ENCODE results near the gene TSSK3. TPM values are rescaled to one million over a fixed set of nuclear protein-coding genes. Genes with fewer than 3 reads are reported as not detected.
"Not testable (repeated sequence)": the region's sequence is repeated elsewhere in the genome, so short reads cannot be mapped to it uniquely, and the experiment has no call there.

TSSK3 gene
- total and polyA plus RNA-seq, 2 donors, result 0.28 to 2.6 TPM

DNA sequence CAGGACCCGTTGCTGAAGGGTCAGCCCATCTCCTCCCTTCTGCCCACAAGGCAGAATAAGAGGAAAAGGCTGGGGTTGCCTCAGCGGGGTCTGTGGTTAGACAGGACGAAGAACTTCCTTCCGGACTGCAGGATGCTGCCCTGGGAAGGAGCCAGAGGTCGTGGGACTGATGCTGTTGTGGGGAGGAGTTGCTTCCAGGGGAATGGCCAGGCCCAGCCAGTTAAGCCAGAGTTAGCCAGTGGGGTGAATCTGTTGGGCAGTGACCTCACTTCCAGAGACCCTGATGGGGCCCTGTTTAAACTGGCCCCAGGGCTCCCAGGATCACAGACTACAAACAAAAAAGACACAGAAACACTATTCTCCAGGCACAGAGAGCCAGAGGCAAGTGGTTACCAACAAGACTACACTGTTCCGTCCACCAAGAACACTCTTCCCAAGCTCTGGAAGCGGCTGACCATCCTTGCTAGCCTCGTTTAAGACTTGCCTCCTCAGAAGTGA lies 13.1 kb upstream of the TSSK3 start:
- Histone ChIP-seq H3K27ac (ENCODE audit: low read depth in 1 of 2, low read length in 1 of 2) (no peak overlapping the region), H3K4me1 (ENCODE audit: control insufficient read depth in 2 of 2, insufficient read depth in 2 of 2, low read length in 2 of 2) (peaks cover 9 to 42% of the 10 kb centered on the region in 2 donors), H3K27me3 (ENCODE audit: control insufficient read depth in 2 of 2, insufficient read depth in 1 of 2, low read length in 1 of 2) (peaks cover 0 to 6% of the 10 kb centered on the region in 2 donors), H3K9me3 (ENCODE audit: control insufficient read depth in 2 of 2, insufficient read depth in 1 of 2, low read length in 1 of 2) (peaks cover 0 to 8% of the 10 kb centered on the region in 2 donors), H3K4me3 (ENCODE audit: low read length in 2 of 2) (no peak overlapping the region), H3K36me3 (ENCODE audit: control insufficient read depth in 2 of 2, insufficient read depth in 2 of 2, low read length in 1 of 2) (peaks cover 0 to 2% of the 10 kb centered on the region in 2 donors)
- WGBS, result 44% methylated on average over 8 of the region's 8 CpGs
- no peak for DNase-seq (ENCODE audit: low read depth in 6 of 9, low spot score in 9 of 9)

GRCh38 chr1:32350785-32351398 lies 11.4 kb upstream of the TSSK3 start:
- DNase-seq (ENCODE audit: low read depth in 6 of 9, low spot score in 9 of 9), result no peak
- Histone ChIP-seq H3K36me3 (ENCODE audit: control insufficient read depth in 2 of 2, insufficient read depth in 2 of 2, low read length in 1 of 2) (peaks cover 2 to 5% of the 10 kb centered on the region in 2 donors), H3K4me3 (ENCODE audit: low read length in 2 of 2) (peak overlapping the region; percentile 61 to 85)

GRCh38 chr1:32351399-32352238 lies 10.7 kb upstream of the TSSK3 start:
- 7% methylated on average over 75 of the region's 75 CpGs for WGBS
- Histone ChIP-seq H3K36me3 (ENCODE audit: control insufficient read depth in 2 of 2, insufficient read depth in 2 of 2, low read length in 1 of 2) (peaks cover 2 to 5% of the 10 kb centered on the region in 2 donors), H3K9me3 (ENCODE audit: control insufficient read depth in 2 of 2, insufficient read depth in 1 of 2, low read length in 1 of 2) (peaks cover 0 to 8% of the 10 kb centered on the region in 2 donors), H3K4me1 (ENCODE audit: control insufficient read depth in 2 of 2, insufficient read depth in 2 of 2, low read length in 2 of 2) (peaks cover 9 to 38% of the 10 kb centered on the region in 2 donors), H3K4me3 (ENCODE audit: low read length in 2 of 2) (peak overlapping the region; percentile 61 to 85), H3K27ac (ENCODE audit: low read depth in 1 of 2, low read length in 1 of 2) (peak overlapping the region; percentile 76 to 91), H3K27me3 (ENCODE audit: control insufficient read depth in 2 of 2, insufficient read depth in 1 of 2, low read length in 1 of 2) (peaks cover 0 to 3% of the 10 kb centered on the region in 2 donors)
- DNase-seq (ENCODE audit: low read depth in 6 of 9, low spot score in 9 of 9), result peak; percentile 74 to 97 (median 92)

More at GRCh38 chr1:32350785-32351398, 11.4 kb upstream of the TSSK3 start:
- Histone ChIP-seq H3K27me3 (ENCODE audit: control insufficient read depth in 2 of 2, insufficient read depth in 1 of 2, low read length in 1 of 2) (peaks cover 0 to 6% of the 10 kb centered on the region in 2 donors), H3K9me3 (ENCODE audit: control insufficient read depth in 2 of 2, insufficient read depth in 1 of 2, low read length in 1 of 2) (peaks cover 0 to 8% of the 10 kb centered on the region in 2 donors), H3K4me1 (ENCODE audit: control insufficient read depth in 2 of 2, insufficient read depth in 2 of 2, low read length in 2 of 2) (peaks cover 9 to 38% of the 10 kb centered on the region in 2 donors), H3K27ac (ENCODE audit: low read depth in 1 of 2, low read length in 1 of 2) (peak overlapping the region; percentile 76 to 91)
- WGBS, result 23% methylated on average over 28 of the region's 28 CpGs

GRCh38 chr1:32352239-32352745 lies 10.0 kb upstream of the TSSK3 start:
- no peak overlapping the region for H3K27ac ChIP-seq (ENCODE audit: low read depth in 1 of 2, low read length in 1 of 2)
- peaks cover 0 to 3% of the 10 kb centered on the region in 2 donors for H3K27me3 ChIP-seq (ENCODE audit: control insufficient read depth in 2 of 2, insufficient read depth in 1 of 2, low read length in 1 of 2)
- H3K4me3 ChIP-seq (ENCODE audit: low read length in 2 of 2), result peak overlapping the region; percentile 61 to 85
- WGBS, result 76% methylated on average over 8 of the region's 8 CpGs
- H3K36me3 ChIP-seq (ENCODE audit: control insufficient read depth in 2 of 2, insufficient read depth in 2 of 2, low read length in 1 of 2), result peaks cover 2 to 5% of the 10 kb centered on the region in 2 donors
- peaks cover 9 to 38% of the 10 kb centered on the region in 2 donors for H3K4me1 ChIP-seq (ENCODE audit: control insufficient read depth in 2 of 2, insufficient read depth in 2 of 2, low read length in 2 of 2)
- H3K9me3 ChIP-seq (ENCODE audit: control insufficient read depth in 2 of 2, insufficient read depth in 1 of 2, low read length in 1 of 2), result peaks cover 0 to 8% of the 10 kb centered on the region in 2 donors
- DNase-seq (ENCODE audit: low read depth in 6 of 9, low spot score in 9 of 9), result no peak

GRCh38 chr1:32352831-32353383 lies 9.4 kb upstream of the TSSK3 start:
- Histone ChIP-seq H3K36me3 (ENCODE audit: control insufficient read depth in 2 of 2, insufficient read depth in 2 of 2, low read length in 1 of 2) (peaks cover 2 to 5% of the 10 kb centered on the region in 2 donors), H3K27ac (ENCODE audit: low read depth in 1 of 2, low read length in 1 of 2) (no peak overlapping the region), H3K9me3 (ENCODE audit: control insufficient read depth in 2 of 2, insufficient read depth in 1 of 2, low read length in 1 of 2) (peaks cover 0 to 8% of the 10 kb centered on the region in 2 donors), H3K4me1 (ENCODE audit: control insufficient read depth in 2 of 2, insufficient read depth in 2 of 2, low read length in 2 of 2) (peaks cover 9 to 38% of the 10 kb centered on the region in 2 donors), H3K4me3 (ENCODE audit: low read length in 2 of 2) (no peak overlapping the region), H3K27me3 (ENCODE audit: control insufficient read depth in 2 of 2, insufficient read depth in 1 of 2, low read length in 1 of 2) (peaks cover 0 to 3% of the 10 kb centered on the region in 2 donors)
- no peak for DNase-seq (ENCODE audit: low read depth in 6 of 9, low spot score in 9 of 9)
- WGBS, result 96% methylated on average over 2 of the region's 2 CpGs

DNA sequence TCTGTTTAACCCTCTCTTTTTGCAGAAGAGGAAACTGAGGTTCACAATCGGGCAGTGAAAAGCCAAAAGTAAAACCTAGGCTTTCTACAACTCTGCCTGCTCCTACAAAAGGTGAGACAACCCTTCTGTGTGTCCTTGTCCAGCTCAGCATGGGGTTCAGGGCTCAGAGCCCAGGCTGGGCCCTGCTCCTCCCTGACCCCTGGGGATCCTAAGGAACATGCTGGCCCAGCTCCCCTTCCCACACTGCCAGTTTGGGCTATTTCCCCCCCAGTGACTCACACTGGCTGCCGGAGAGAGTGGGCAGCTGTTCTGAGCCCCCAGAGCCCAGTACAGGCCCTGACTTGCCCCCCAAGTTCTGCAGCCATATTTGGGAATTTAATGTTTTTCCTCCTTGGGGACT lies 8.9 kb upstream of the TSSK3 start:
- 92% methylated on average over 2 of the region's 2 CpGs for WGBS
- Histone ChIP-seq H3K27me3 (ENCODE audit: control insufficient read depth in 2 of 2, insufficient read depth in 1 of 2, low read length in 1 of 2) (peaks cover 0 to 3% of the 10 kb centered on the region in 2 donors), H3K4me1 (ENCODE audit: control insufficient read depth in 2 of 2, insufficient read depth in 2 of 2, low read length in 2 of 2) (peaks cover 9 to 38% of the 10 kb centered on the region in 2 donors), H3K4me3 (ENCODE audit: low read length in 2 of 2) (no peak overlapping the region), H3K36me3 (ENCODE audit: control insufficient read depth in 2 of 2, insufficient read depth in 2 of 2, low read length in 1 of 2) (peaks cover 2 to 5% of the 10 kb centered on the region in 2 donors), H3K9me3 (ENCODE audit: control insufficient read depth in 2 of 2, insufficient read depth in 1 of 2, low read length in 1 of 2) (peaks cover 0 to 8% of the 10 kb centered on the region in 2 donors), H3K27ac (ENCODE audit: low read depth in 1 of 2, low read length in 1 of 2) (no peak overlapping the region)
- DNase-seq (ENCODE audit: low read depth in 6 of 9, low spot score in 9 of 9), result no peak

GRCh38 chr1:32353886-32354570 lies 8.3 kb upstream of the TSSK3 start:
- no peak for DNase-seq (ENCODE audit: low read depth in 6 of 9, low spot score in 9 of 9)
- Histone ChIP-seq H3K27me3 (ENCODE audit: control insufficient read depth in 2 of 2, insufficient read depth in 1 of 2, low read length in 1 of 2) (peaks cover 0 to 3% of the 10 kb centered on the region in 2 donors), H3K27ac (ENCODE audit: low read depth in 1 of 2, low read length in 1 of 2) (peak overlapping the region in 1 of 2 donors; percentile 27), H3K4me1 (ENCODE audit: control insufficient read depth in 2 of 2, insufficient read depth in 2 of 2, low read length in 2 of 2) (peaks cover 9 to 32% of the 10 kb centered on the region in 2 donors), H3K9me3 (ENCODE audit: control insufficient read depth in 2 of 2, insufficient read depth in 1 of 2, low read length in 1 of 2) (peaks cover 0 to 8% of the 10 kb centered on the region in 2 donors), H3K36me3 (ENCODE audit: control insufficient read depth in 2 of 2, insufficient read depth in 2 of 2, low read length in 1 of 2) (peaks cover 2 to 5% of the 10 kb centered on the region in 2 donors), H3K4me3 (ENCODE audit: low read length in 2 of 2) (no peak overlapping the region)
- WGBS, result 71% methylated on average over 2 of the region's 2 CpGs

- not testable (repeated sequence) for H3K27ac ChIP-seq (ENCODE audit: low read depth in 1 of 2, low read length in 1 of 2); H3K27me3 ChIP-seq (ENCODE audit: control insufficient read depth in 2 of 2, insufficient read depth in 1 of 2, low read length in 1 of 2); H3K4me3 ChIP-seq (ENCODE audit: low read length in 2 of 2); H3K9me3 ChIP-seq (ENCODE audit: control insufficient read depth in 2 of 2, insufficient read depth in 1 of 2, low read length in 1 of 2); DNase-seq (ENCODE audit: low read depth in 6 of 9, low spot score in 9 of 9); H3K36me3 ChIP-seq (ENCODE audit: control insufficient read depth in 2 of 2, insufficient read depth in 2 of 2, low read length in 1 of 2)
- peaks cover 11 to 32% of the 10 kb centered on the region in 2 donors for H3K4me1 ChIP-seq (ENCODE audit: control insufficient read depth in 2 of 2, insufficient read depth in 2 of 2, low read length in 2 of 2)
- WGBS, result 97% methylated on average over 6 of the region's 6 CpGs
These were observed 6.6 kb upstream of the TSSK3 start for GRCh38 chr1:32355778-32356177.

Measured in thymus (tissue), 11 donors.